ENCODE results near the gene PSEN1.

PSEN1 gene

DNA sequence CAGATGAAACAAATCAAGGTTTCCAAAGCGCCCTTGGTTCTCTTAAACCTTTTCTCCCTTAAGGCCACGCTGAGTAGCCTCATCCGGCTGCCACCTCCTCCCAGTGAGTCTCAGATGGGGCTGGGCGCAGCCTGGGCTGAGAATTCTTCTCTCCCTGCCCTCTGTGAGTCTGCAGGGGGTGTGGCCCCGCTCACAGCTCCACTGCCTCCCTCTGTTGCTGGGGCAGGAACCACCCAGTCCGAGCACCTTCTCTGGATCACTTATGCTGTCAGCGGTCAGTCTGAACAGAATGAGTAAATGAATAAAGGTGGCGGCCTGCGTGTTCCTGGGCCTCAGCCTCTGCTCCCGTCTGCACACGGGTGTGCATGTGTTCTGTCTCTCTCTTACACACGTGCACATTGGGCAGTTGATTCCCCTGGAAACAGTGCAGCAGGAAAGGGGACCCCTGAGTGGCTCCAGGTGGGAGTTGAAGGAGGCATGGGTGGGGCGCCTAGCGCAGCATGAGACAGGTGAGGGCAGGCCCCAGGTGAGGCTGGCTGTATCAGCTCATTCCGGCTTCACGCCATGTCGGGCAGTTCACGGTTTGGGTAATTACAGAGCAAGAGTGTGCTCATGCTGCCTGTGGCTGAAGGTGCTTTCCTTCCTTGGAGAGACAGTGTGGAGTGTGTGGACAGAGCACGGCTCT is 105.3 kb downstream of the PSEN1 start:
- no peak for DNase-seq

DNA sequence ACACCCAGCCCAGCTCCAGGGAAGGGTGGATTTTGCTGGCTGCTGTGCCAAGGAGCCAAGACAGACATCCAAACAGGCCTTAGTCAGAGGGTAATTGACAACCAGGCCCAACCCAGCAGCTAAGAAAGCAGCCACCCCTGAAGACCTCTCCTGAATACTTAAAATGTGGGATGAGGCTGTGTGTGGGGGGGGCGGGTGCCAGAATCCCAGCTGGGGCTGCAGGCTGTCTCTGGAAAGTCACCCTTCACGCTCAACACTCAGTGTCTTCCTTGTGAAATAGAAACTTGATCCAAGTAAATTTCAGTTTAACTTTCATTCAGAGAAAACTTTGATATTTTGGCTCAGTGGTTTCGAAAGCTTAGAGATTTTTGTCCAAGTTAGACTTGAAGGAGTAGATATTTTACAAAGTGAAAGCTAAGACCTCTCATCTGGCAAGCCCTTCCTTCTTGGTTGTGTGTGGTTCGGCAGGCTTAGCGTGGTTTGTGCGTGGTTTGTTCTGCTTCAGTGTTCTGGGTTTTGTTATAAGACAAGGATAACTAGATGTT is 106.1 kb downstream of the PSEN1 start:
- no peak for DNase-seq

DNA sequence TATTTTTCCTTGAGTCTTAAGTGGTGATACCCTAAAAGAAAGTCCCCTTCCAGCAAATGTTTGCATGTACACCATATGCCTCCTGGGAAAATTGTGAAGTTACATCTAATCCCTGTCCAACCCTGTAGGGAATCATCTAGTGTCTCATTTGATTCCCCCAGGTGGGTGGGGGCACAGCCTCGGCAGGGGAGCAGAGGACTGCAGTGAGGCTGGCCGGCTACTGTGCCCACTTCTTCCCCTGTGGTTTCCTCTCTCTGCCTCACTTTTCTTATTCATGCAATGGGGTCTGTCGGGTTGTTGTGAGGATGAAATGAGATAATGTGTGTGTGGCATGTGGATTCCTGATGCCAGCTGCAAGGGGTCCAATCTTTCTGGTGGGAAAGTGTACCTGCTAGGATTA is 107.0 kb downstream of the PSEN1 start:
- DNase-seq: no peak

DNA sequence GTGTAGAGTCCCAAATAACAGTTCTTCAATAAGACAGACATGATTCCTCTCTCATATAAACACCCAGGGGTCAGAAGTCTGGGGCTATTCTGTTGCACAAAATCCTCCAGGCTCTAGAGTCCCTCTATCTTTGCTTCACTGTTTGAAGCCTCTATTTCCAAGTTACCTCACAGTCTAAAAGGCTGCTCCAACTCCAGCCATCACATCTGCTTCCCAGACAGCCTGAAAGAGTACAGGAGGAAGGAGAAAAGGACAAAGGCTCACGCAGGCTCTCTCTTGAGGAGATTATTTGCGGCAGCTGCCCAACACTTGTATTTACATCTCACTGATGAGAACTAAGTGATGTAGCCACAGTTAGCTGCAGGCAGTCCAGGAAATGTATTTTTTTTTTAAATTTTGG is 107.4 kb downstream of the PSEN1 start:
- no peak for DNase-seq

DNA sequence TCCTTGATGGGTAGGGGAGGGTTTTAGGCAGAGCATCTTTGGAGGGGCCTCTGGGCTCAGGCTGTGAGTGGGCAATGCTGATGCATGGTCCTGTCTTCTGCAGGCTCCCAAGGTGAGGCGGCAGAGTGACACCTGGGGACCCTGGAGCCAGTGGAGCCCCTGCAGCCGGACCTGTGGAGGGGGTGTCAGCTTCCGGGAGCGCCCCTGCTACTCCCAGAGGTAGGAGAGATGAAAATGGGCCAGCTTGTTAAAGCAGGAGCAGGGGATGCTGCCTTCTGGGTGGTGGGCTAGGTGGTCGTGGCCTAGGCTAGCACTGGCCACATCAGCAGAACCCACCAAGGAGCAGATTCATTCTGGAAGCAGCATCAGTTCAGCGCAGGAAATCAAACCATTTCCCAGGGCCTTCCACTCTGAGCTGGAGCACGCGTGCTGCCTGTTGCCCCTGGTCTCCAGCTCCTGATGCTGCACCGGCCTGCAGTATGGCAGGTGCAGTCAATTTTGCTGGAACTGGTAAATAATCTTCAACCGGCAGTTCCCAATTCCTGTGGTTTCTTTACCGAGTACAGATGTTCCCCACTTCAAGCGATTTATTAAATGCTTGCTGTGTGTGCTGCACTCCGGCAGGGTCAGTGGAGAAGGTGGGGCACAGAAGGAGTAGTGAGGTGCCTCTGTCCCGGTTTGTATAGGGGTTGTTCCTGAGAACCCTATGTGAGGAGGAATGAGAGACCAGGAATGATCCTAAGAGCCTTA is 108.4 kb downstream of the PSEN1 start:
- no peak for DNase-seq

DNA sequence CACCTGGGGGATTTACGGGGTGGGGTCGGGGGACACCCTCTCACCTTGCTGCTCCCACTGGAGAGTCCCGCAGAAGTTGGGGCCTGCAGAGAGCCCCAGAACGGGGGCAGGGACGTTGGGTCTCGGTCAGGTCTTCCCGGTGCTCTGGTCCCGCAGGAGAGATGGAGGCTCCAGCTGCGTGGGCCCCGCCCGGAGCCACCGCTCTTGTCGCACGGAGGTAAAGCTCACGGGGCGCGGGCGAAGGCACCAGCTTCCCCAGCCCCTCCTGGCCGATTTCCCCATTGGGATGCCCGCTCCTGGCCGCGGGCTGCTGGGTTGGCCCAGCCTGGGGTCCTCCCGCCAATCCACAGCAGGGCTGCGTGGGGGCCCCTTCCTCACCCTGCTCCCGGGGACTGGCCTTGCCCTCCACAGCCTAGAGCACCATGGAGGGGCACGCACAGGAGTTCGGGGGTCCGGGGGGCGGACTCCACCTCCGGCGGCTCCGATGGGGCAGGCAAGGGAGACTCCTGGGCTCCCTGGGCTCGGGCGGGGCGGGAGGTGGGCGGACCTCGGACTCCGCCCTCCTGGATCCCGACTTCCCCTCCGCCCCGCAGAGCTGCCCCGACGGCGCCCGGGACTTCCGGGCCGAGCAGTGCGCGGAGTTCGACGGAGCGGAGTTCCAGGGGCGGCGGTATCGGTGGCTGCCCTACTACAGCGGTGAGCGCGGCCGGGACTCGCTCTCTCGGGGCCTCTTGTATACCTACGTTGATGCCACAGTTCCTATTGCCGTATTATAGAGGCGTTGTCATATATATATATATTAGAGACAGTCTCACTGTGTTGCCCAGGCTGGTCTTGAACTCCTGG is 109.4 kb downstream of the PSEN1 start:
- DNase-seq: peak; percentile 34

DNA sequence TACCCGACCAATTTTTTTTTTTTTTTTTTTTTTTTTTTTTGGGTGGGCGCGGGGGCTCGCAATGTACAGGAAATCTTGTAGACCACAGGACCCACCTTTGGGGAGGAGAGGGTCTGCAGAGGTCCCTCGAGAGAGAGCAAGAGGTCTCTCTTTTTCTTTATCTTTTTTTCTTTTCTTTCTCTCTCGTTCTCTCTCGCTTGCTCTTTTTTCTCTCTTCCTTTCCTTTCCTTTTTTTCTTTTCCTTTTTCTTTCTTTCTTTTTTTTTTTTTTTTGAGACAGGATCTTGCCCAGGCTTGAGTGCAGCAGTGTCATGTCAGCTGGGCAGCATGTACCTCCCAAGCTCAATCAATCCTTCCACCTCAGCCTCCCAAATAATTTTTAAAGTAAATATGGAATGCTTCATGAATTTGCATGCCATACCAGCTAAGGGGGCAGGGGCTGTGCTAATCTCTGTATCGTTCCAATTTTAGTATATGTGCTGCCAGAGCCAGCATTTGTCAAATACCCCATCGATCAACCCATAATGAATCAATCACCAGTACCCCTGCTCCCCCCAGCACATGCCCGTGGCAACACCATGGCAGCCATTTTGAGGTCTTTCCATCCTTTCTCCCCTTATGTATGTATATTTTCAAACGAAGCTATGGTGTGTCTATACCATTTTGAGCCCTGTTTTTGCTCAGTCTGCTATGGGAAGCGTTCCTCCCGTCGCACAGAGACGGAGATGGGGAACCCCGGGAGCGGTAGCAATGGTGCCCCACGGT is 110.3 kb downstream of the PSEN1 start:
- DNase-seq: no peak

DNA sequence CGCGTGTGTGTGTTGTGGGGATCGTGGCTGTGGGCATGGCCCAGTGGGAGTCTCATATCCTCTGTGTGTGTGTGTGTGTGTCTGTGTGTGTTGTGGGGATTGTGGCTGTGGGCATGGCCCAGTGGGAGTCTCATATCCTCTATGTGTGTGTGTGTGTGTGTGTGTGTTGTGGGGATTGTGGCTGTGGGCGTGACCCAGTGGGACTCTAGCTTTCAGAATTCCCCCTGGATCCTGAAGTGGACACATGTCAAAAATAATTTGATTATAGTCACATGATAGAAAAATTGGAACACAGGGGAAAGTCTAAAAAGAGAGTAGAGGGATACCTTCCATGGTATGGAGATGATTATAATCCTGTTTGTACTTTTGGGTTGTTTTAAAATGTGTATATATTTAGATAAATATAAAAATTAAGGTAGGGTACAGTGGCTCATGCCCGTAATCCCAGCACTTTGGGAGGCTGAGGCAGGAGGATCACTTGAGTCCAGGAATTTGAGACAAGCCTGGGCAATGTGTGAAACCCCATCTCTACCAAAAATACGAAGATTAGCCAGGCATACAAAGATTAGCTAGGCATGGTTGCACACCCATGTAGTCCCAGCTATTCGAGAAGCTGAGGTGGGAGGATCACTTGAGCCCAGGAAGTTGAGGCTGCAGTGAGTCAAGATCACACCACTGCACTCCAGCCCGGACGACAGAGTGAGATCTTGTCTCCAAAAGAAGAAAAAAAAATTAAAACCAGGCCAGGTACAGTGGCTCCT is 112.0 kb downstream of the PSEN1 start:
- no peak for DNase-seq

DNA sequence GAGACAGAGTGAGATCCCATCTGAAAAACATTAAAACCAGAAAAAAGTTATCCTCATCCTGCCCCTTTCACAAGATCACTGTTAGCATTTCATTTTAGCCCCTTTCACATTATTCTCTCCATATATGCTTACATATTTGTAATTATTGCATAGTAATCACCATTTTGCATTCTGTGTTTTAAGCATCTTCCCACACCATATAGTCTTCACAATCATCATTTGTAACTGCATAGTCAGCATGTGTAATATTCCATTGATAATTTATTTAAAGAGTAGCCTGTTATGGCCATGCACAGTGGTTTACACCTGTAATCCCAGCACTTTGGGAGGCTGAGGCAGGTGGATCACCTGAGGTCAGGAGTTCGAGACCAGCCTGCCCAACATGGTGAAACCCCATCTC is 112.8 kb downstream of the PSEN1 start:
- no peak for DNase-seq

DNA sequence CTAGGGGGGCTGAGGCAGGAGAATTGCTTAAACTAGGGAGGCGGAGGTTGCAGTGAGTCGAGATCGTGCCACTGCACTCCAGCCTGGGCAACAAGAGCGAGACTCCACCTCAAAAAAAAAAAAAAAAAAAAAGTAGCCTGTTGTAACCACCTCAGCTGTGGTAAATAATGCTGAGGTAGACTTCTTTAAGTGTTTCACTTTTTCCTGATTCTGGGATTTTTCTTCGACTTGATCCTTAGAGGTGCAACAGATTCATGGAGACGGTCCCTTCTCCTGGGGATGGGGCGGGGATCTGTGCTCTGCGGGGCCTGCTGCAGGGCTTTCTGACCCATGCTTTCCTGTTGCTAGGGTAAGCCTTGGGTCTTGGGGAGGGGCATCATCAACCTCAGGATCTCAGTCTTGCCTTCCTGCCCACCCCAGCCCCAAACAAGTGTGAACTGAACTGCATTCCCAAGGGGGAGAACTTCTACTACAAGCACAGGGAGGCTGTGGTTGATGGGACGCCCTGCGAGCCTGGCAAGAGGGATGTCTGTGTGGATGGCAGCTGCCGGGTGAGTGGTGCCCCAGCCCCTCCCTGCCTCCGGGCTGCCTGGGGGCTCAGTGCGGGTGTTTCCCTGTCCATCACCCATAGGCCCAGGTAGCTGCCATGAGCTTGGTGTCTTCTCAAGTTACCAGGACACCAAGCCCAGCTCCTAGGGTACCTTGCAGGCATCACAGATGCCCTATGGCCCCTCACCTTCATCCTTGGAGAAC is 113.4 kb downstream of the PSEN1 start:
- DNase-seq: no peak

DNA sequence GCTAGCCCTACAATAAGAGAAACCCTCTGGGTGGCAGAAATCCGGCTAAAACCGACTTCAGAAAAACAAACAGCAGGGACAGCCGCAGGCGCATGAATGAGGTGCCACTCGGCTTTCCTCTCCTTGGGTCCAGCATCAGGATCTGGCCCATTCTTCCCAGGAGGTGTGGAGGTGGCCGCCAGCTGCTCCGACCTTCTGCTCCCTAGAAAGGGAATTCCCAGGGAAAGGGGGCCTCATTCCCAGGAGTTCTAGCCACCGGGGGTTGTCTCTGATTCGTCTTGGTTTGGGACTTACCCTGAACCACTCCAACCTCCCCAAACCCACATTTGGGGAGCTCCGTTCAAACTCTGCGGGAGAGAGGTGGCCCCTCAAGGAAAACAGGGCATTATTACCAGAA is 114.0 kb downstream of the PSEN1 start:
- DNase-seq: no peak

DNA sequence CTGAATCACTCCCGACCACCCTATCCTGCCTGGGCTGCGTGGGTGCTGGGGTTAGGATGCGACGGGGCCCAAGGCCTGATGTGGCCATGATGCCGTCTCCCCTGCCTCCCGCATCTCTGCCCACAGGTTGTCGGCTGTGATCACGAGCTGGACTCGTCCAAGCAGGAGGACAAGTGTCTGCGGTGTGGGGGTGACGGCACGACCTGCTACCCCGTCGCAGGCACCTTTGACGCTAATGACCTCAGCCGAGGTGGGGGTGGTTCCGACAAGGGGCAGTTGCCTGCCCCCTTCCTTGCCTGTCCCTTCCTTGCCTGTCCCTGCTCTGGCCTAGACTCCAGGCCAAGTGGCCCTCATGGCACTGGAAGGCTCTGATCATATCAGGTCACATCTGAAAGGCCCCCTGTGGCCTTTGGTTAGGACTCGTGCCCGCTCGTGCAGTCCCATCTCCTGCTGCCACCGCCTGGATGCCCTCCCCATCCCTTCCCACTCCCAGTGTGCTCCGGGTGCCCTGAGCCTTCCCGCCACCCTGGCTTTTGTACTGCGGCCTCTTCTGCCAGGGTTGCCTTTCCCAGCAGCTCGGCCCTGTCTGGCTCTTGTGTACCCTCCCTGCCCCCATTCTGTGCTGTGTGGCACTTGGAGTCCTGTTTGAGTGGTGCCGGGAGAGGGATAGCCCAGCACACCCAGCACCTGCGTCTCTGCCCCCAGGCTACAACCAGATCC is 114.6 kb downstream of the PSEN1 start:
- no peak for DNase-seq

DNA sequence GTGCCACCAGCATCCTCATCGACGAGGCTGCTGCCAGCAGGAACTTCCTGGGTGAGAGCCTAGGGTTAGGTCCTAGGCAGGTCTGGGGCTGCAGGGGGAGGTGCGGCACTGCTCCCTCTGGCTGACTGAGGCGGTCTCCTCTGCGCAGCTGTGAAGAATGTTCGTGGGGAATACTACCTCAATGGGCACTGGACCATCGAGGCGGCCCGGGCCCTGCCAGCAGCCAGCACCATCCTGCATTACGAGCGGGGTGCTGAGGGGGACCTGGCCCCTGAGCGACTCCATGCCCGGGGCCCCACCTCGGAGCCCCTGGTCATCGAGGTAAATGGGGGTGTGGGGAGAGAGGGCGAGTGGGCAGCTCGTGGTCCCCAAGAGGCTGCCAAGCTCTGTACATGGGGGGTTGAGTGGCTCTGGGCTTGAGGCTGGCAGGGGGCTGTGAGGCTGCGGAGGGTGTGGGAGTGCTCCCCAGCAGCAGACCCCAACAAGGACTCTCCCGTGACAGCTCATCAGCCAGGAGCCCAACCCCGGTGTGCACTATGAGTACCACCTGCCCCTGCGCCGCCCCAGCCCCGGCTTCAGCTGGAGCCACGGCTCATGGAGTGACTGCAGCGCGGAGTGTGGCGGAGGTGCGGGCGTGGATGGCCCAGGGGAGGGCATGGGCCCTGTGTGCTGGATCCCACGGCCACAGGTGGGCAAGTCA is 115.4 kb downstream of the PSEN1 start:
- DNase-seq: no peak

DNA sequence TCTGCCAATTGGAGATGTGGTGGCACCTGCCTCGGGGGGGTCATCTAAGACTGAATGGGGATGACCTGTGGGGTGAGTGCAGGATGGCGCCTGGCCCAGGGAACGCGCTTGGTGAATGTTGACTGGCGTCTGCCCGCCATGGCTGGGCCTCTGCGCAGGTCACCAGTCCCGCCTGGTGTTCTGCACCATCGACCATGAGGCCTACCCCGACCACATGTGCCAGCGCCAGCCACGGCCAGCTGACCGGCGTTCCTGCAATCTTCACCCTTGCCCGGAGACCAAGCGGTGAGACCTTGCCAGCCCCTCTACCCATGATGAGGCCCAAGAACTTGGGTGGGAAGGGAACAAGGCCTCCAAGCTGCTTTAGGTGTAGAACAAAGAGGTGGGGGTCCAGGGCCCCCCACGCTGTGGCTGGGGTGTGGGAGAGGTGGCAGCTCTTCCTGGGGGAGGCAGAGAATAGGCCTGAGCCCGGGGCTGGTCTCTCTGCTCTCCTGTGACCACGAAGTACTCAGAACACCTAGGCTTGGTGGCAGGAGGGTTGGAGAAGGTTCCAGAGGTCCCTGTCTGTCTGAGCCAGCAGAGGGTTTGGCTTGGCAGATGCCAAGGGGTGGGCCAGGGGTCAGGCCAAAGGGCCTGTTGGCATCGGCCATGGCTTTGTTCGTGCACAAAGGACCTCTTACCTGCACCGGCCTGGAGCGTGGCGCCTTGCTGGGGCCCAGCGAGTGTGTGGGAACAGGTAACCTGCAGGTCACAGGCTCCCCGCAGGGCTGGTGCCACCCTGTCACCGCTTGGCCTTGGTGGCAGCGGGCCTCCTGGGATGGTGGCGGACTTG is 116.4 kb downstream of the PSEN1 start:
- DNase-seq: no peak

DNA sequence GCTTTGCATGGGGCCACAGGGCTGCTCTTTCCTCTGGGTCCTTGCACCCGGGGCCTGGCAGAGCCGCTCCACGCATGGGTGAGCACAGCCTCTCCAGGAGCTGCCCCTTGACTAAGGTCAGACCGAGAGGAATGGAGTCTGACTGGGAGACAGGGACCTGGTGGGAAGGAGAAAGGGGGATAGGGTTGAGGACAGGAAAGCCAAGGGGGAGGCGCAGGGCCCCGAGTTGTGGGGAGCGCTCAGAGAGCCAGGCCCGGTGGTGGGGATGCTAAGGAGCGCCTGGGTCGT is 117.0 kb downstream of the PSEN1 start:
- DNase-seq: no peak

DNA sequence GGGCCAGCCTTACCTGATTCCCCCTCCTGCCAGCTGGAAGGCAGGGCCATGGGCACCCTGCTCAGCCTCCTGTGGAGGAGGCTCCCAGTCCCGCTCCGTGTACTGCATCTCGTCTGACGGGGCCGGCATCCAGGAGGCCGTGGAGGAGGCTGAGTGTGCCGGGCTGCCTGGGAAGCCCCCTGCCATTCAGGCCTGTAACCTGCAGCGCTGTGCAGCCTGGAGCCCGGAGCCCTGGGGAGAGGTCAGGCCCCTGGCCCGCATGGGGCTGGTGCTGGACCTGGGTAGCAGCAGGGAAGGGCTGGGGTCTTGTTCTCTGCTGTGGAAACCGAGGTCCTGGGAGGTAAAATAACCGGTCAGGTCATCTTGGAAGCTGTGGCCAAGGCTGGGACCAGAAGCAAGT is 117.4 kb downstream of the PSEN1 start:
- no peak for DNase-seq

DNA sequence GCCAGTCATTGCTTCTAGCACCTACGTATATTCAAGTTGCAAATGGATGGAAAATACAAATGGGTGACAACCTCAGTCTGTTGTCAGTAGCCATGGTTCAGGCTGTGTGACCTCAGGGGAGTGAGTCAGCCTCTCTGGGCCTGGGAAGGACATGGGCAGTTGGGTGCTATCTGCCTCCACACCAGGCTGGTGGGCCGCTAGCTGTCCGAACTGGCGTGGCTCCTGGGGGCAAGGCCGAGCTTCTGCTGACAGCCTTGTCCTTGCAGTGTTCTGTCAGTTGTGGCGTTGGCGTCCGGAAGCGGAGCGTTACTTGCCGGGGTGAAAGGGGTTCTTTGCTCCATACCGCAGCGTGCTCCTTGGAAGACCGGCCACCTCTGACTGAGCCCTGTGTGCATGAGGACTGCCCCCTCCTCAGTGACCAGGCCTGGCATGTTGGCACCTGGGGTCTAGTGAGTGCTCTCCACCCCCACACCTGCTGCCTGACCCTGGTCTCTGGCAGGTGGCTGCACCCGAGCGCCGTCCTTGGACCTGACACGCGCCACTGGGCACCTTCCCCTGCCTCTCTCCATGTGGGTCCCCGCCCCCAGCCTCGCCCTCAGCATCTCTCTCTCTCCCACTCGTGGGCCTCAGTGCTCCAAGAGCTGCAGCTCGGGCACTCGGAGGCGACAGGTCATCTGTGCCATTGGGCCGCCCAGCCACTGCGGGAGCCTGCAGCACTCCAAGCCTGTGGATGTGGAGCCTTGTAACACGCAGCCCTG is 118.1 kb downstream of the PSEN1 start:
- no peak for DNase-seq

DNA sequence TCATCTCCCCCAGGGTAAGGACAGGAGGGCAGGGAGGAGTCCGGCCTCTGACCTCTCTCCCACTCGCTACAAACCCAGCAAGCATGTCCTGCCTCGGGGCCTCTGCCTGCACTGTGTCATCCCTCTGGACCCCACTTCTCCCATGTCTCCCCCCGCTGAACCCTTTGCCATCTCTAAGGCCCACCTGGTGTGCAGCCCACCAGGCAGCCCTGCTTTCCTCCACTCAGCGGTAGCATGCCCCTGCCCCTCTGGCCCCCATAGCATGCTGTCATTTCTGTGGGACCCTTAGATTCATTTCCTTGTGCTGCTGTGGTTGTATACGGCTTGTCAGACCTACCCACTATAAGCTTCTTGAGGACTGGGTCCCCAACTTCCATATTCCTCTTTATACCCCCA is 118.7 kb downstream of the PSEN1 start:
- DNase-seq: no peak
